HepG2 (cell line): ENCODE measurements around the gene APOA1. TPM values are rescaled to one million over a fixed set of nuclear protein-coding genes. Genes with fewer than 3 reads are reported as not detected.

ENCODE experiments used
- ATF7-NPFF ChIP-seq: sonication (generic); formaldehyde crosslinking; IDR thresholded peaks from 2 replicates; pipeline ENCODE4 v1.8.1; 2023; ENCODE audit warnings: mild to moderate bottlenecking, low read depth, missing genetic modification reagents, moderate library complexity
- CCAR2 ChIP-seq: fragments of 200-400 bp; formaldehyde crosslinking; optimal IDR thresholded peaks from 2 replicates; pipeline ENCODE3; 2018; ENCODE audit warnings: low read depth, mild to moderate bottlenecking, low read length, moderate library complexity
- FIP1L1 ChIP-seq: fragments of 200-400 bp; formaldehyde crosslinking; IDR thresholded peaks from 2 replicates; pipeline ENCODE4 v1.6.1; 2018; ENCODE audit warnings: low read depth, mild to moderate bottlenecking, low read length, moderate library complexity, borderline replicate concordance; ENCODE audit not compliant: insufficient read depth
- ISL2 ChIP-seq: sonication (generic); formaldehyde crosslinking; IDR thresholded peaks from 2 replicates; pipeline ENCODE4 v1.5.0; 2020; ENCODE audit warnings: missing genetic modification reagents
- NBN ChIP-seq: fragments of 450-650 bp; conservative IDR thresholded peaks from 2 replicates; pipeline ENCODE4 v1.6.1; 2017
- SCMH1 ChIP-seq: sonication (generic); formaldehyde crosslinking; IDR thresholded peaks from 2 replicates; pipeline ENCODE4 v1.9.0; 2021; ENCODE audit warnings: missing genetic modification reagents, mild to moderate bottlenecking, borderline replicate concordance
- SMARCC2 ChIP-seq: fragments of 450-650 bp; IDR thresholded peaks from 2 replicates; pipeline ENCODE4 v1.6.1; 2017; ENCODE audit warnings: antibody characterized with exemption, mild to moderate bottlenecking
- ZNF101 ChIP-seq: sonication (generic); formaldehyde crosslinking; IDR thresholded peaks from 2 replicates; pipeline ENCODE4 v1.4.0; 2020; ENCODE audit warnings: mild to moderate bottlenecking, low read depth, missing genetic modification reagents, borderline replicate concordance
- ZNF530 ChIP-seq: sonication (generic); formaldehyde crosslinking; IDR thresholded peaks from 2 replicates; pipeline ENCODE4 v1.5.0; 2020; ENCODE audit warnings: low read depth, mild to moderate bottlenecking, missing genetic modification reagents
- ZNF550 ChIP-seq: sonication (generic); formaldehyde crosslinking; IDR thresholded peaks from 2 replicates; pipeline ENCODE4 v1.4.0; 2020; ENCODE audit warnings: mild to moderate bottlenecking, missing genetic modification reagents, borderline replicate concordance
- ZNF614 ChIP-seq: IDR thresholded peaks from 2 replicates; pipeline ENCODE4 v1.6.1; 2018; ENCODE audit warnings: missing biosample characterization, missing genetic modification reagents, inconsistent platforms, borderline replicate concordance
- ZNF7 ChIP-seq: IDR thresholded peaks from 2 replicates; pipeline ENCODE4 v1.6.1; 2016; ENCODE audit warnings: missing biosample characterization, missing genetic modification reagents
- ZNF703 ChIP-seq: sonication (generic); formaldehyde crosslinking; IDR thresholded peaks from 2 replicates; pipeline ENCODE4 v1.5.1; 2020; ENCODE audit warnings: missing genetic modification reagents, mild to moderate bottlenecking, moderate library complexity, borderline replicate concordance
- polyA plus RNA-seq, 8 experiments: library from polyadenylated mRNA; depleted of rRNA in 3 of 8; stranded (reverse) in 7 of 8; unstranded in 1 of 8; fragments of >200 nt; fragmentation: Illumina TruSeq in 4 of 8; extraction: Trizol in 4 of 8; gene quantifications; 2 replicates each; pipeline versions ENCODE4 v1.2.1 to v1.2.3, GENCODE V29; 2011 to 2016; ENCODE audit warnings: low read depth in 4 of 8, missing spikeins in 1 of 8, mixed read lengths in 1 of 8; ENCODE audit not compliant: insufficient read depth in 1 of 8
- total RNA-seq, 5 experiments: library from RNA; depleted of rRNA; stranded (reverse); fragments of >200 nt; fragmentation: Illumina TruSeq; extraction: Trizol; gene quantifications; 2 replicates each; pipeline ENCODE4 v1.2.3, GENCODE V29; 2016; ENCODE audit warnings: low read depth in 1 of 5
- TF ChIP-seq, protein P1 (sequence below): sonication (generic); formaldehyde crosslinking; IDR thresholded peaks from 2 replicates; pipeline ENCODE4 v1.4.0; 2020; ENCODE audit warnings: low read depth, mild to moderate bottlenecking, missing genetic modification reagents
- TF ChIP-seq, protein P2 (sequence below), 2 experiments: sonication (generic) in 1 of 2; formaldehyde crosslinking in 1 of 2; IDR thresholded peaks; 2 replicates each; pipeline versions ENCODE4 v1.4.0 to v1.6.1; 2018 to 2020; ENCODE audit warnings: missing genetic modification reagents in 2 of 2, borderline replicate concordance in 1 of 2, low read depth in 1 of 2, mild to moderate bottlenecking in 1 of 2, missing biosample characterization in 1 of 2
- TF ChIP-seq, protein P3 (sequence below), 2 experiments: sonication (generic) in 1 of 2; formaldehyde crosslinking in 1 of 2; IDR thresholded peaks; 2 replicates each; pipeline versions ENCODE4 v1.6.1 to v1.9.0; 2014 to 2022; ENCODE audit warnings: antibody characterized with exemption in 1 of 2, borderline replicate concordance in 1 of 2, inconsistent platforms in 1 of 2, low read depth in 1 of 2, missing genetic modification reagents in 1 of 2

APOA1 gene
- total and polyA plus RNA-seq, 2 of the 13 experiments (the other 11 are each of a cell fraction or from before 2014, with no cell fraction given): 1,973 to 5,485 TPM

DNA sequence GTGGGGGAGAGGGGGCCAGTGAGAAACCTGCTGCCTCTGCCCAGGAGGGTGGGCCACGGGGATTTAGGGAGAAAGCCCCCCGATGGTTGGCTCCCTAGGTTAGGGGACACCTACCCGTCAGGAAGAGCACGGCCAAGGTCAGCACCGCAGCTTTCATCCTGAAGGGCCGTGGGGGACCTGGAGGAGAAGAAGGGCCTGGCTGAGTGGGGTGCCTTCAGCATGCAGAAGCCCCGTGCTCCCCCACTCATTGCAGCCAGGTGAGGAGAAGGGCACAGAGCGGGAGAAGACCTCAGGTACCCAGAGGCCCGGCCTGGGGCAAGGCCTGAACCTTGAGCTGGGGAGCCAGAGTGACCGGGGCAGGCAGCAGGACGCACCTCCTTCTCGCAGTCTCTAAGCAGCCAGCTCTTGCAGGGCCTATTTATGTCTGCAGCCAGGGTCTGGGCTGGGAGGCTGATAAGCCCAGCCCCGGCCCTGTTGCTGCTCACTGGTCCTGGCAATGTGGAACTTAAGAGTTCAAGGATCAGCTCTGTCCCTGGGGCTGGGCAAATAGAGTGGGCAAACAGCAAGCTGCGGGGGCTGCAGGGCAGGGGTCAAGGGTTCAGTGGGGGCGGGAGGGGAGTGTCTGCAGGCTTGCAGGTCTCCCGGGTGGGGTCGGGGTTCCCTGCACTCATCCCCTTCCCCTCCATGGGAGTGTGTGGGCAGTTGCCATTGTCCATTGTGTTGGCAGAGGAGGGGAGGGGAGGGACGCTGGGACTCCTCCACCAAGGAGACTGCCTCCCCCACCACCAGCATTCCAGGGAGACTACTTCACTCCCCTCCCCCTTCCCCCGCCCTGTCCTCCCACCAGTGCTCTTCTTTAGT lies at the start of gene APOA1 (continued):
- TF ChIP-seq, protein P1, sequence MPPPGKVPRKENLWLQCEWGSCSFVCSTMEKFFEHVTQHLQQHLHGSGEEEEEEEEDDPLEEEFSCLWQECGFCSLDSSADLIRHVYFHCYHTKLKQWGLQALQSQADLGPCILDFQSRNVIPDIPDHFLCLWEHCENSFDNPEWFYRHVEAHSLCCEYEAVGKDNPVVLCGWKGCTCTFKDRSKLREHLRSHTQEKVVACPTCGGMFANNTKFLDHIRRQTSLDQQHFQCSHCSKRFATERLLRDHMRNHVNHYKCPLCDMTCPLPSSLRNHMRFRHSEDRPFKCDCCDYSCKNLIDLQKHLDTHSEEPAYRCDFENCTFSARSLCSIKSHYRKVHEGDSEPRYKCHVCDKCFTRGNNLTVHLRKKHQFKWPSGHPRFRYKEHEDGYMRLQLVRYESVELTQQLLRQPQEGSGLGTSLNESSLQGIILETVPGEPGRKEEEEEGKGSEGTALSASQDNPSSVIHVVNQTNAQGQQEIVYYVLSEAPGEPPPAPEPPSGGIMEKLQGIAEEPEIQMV (CRISPR knock-in tag): peak; percentile 27; the same call in 1 of the 2 replicates
- TF ChIP-seq CCAR2 (no peak), SCMH1 (CRISPR knock-in tag) (no peak), ZNF530 (no peak), ZNF101 (CRISPR knock-in tag) (peak; percentile 72; the same call in 1 of the 2 replicates), SMARCC2 (no peak), ATF7-NPFF (CRISPR knock-in tag) (peak; percentile 93), ZNF703 (CRISPR knock-in tag) (peak; percentile 42; the same call in 1 of the 2 replicates), ZNF550 (CRISPR knock-in tag) (no peak), ZNF7 (CRISPR knock-in tag) (peak; percentile 34; the same call in 1 of the 2 replicates), FIP1L1 (no peak), NBN (no peak), ISL2 (peak; percentile 60; the same call in 1 of the 2 replicates), ZNF614 (peak; percentile 77)
- TF ChIP-seq, protein P2, sequence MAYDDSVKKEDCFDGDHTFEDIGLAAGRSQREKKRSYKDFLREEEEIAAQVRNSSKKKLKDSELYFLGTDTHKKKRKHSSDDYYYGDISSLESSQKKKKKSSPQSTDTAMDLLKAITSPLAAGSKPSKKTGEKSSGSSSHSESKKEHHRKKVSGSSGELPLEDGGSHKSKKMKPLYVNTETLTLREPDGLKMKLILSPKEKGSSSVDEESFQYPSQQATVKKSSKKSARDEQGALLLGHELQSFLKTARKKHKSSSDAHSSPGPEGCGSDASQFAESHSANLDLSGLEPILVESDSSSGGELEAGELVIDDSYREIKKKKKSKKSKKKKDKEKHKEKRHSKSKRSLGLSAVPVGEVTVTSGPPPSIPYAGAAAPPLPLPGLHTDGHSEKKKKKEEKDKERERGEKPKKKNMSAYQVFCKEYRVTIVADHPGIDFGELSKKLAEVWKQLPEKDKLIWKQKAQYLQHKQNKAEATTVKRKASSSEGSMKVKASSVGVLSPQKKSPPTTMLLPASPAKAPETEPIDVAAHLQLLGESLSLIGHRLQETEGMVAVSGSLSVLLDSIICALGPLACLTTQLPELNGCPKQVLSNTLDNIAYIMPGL (CRISPR knock-in tag; IDR thresholded peaks at IDR 0.05; ENCODE audit: borderline replicate concordance in 1 of 2, low read depth in 1 of 2): peak in 1 of 2 experiments; percentile 71; a peak in 3 of 4 replicates
- TF ChIP-seq, protein P3, sequence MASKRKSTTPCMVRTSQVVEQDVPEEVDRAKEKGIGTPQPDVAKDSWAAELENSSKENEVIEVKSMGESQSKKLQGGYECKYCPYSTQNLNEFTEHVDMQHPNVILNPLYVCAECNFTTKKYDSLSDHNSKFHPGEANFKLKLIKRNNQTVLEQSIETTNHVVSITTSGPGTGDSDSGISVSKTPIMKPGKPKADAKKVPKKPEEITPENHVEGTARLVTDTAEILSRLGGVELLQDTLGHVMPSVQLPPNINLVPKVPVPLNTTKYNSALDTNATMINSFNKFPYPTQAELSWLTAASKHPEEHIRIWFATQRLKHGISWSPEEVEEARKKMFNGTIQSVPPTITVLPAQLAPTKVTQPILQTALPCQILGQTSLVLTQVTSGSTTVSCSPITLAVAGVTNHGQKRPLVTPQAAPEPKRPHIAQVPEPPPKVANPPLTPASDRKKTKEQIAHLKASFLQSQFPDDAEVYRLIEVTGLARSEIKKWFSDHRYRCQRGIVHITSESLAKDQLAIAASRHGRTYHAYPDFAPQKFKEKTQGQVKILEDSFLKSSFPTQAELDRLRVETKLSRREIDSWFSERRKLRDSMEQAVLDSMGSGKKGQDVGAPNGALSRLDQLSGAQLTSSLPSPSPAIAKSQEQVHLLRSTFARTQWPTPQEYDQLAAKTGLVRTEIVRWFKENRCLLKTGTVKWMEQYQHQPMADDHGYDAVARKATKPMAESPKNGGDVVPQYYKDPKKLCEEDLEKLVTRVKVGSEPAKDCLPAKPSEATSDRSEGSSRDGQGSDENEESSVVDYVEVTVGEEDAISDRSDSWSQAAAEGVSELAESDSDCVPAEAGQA (IDR thresholded peaks at IDR 0.05; ENCODE audit: low read depth): no peak; the same call in 1 of the 2 replicates
- TF ChIP-seq, protein P3 (CRISPR knock-in tag; IDR thresholded peaks at IDR 0.05; ENCODE audit: borderline replicate concordance): peak; percentile 25; the same call in 1 of the 2 replicates
